HepG2 (cell line): ENCODE data around the gene AKIRIN1. TPM values are rescaled to one million over a fixed set of nuclear protein-coding genes. Genes with fewer than 3 reads are reported as not detected.
A peak's percentile ranks its signal among the peaks of the same experiment; 100 is the strongest.

Experiments
- FOXC1 ChIP-seq: sonication (generic); formaldehyde crosslinking; IDR thresholded peaks from 2 replicates; pipeline ENCODE4 v1.8.0; 2022; ENCODE audit warnings: mild to moderate bottlenecking, missing genetic modification reagents, borderline replicate concordance
- HNF1B ChIP-seq: sonication (generic); formaldehyde crosslinking; IDR thresholded peaks from 2 replicates; pipeline ENCODE4 v1.5.1; 2020; ENCODE audit warnings: mild to moderate bottlenecking, moderate library complexity, missing genetic modification reagents
- RXRA ChIP-seq: sonication (generic); formaldehyde crosslinking; IDR thresholded peaks from 2 replicates; pipeline ENCODE4 v1.5.1; 2020; ENCODE audit warnings: missing genetic modification reagents
- SMAD3 ChIP-seq: sonication (generic); formaldehyde crosslinking; IDR thresholded peaks from 2 replicates; pipeline ENCODE4 v1.4.0; 2020; ENCODE audit warnings: missing genetic modification reagents
- SYNCRIP ChIP-seq: fragments of 200-400 bp; formaldehyde crosslinking; IDR thresholded peaks from 2 replicates; pipeline ENCODE4 v1.6.1; 2018; ENCODE audit warnings: mild to moderate bottlenecking, low read depth, low read length; ENCODE audit not compliant: insufficient read depth
- TOPORS ChIP-seq: sonication (generic); formaldehyde crosslinking; IDR thresholded peaks from 2 replicates; pipeline ENCODE4 v1.8.0; 2023; ENCODE audit warnings: mild to moderate bottlenecking, missing genetic modification reagents
- ZKSCAN5 ChIP-seq: sonication (generic); formaldehyde crosslinking; IDR thresholded peaks from 2 replicates; pipeline ENCODE4 v1.5.1; 2020; ENCODE audit warnings: mild to moderate bottlenecking, missing genetic modification reagents
- ZNF34 ChIP-seq: sonication (generic); formaldehyde crosslinking; IDR thresholded peaks from 2 replicates; pipeline ENCODE4 v1.4.0; 2020; ENCODE audit warnings: mild to moderate bottlenecking, missing genetic modification reagents, borderline replicate concordance
- ZXDC ChIP-seq: sonication (generic); formaldehyde crosslinking; IDR thresholded peaks from 2 replicates; pipeline ENCODE4 v1.5.0; 2020; ENCODE audit warnings: mild to moderate bottlenecking, missing genetic modification reagents
- polyA plus RNA-seq, 8 experiments: library from polyadenylated mRNA; depleted of rRNA in 3 of 8; stranded (reverse) in 7 of 8; unstranded in 1 of 8; fragments of >200 nt; fragmentation: Illumina TruSeq in 4 of 8; extraction: Trizol in 4 of 8; gene quantifications; 2 replicates each; pipeline versions ENCODE4 v1.2.1 to v1.2.3, GENCODE V29; 2011 to 2016; ENCODE audit warnings: low read depth in 4 of 8, missing spikeins in 1 of 8, mixed read lengths in 1 of 8; ENCODE audit not compliant: insufficient read depth in 1 of 8
- total RNA-seq, 5 experiments: library from RNA; depleted of rRNA; stranded (reverse); fragments of >200 nt; fragmentation: Illumina TruSeq; extraction: Trizol; gene quantifications; 2 replicates each; pipeline ENCODE4 v1.2.3, GENCODE V29; 2016; ENCODE audit warnings: low read depth in 1 of 5
- TF ChIP-seq, protein P1 (sequence below): sonication (generic); formaldehyde crosslinking; IDR thresholded peaks from 2 replicates; pipeline ENCODE4 v1.4.0; 2020; ENCODE audit warnings: missing genetic modification reagents, borderline replicate concordance
- TF ChIP-seq, protein P2 (sequence below): IDR thresholded peaks from 2 replicates; pipeline ENCODE4 v1.6.1; 2012; ENCODE audit warnings: low read length, improper control_type of control experiment
- TF ChIP-seq, protein P3 (sequence below): sonication (generic); formaldehyde crosslinking; IDR thresholded peaks from 2 replicates; pipeline ENCODE4 v1.4.0; 2020; ENCODE audit warnings: missing genetic modification reagents, borderline replicate concordance

The AKIRIN1 gene
- total and polyA plus RNA-seq, 2 of the 13 experiments (the other 11 are each of a cell fraction or from before 2014, with no cell fraction given), result 123 to 157 TPM

- TF ChIP-seq HNF1B (CRISPR knock-in tag) (peak; percentile 51; the same call in 1 of the 2 replicates), RXRA (CRISPR knock-in tag) (no peak; the same call in 1 of the 2 replicates), SYNCRIP (no peak), ZXDC (CRISPR knock-in tag) (no peak), ZKSCAN5 (CRISPR knock-in tag) (no peak), FOXC1 (CRISPR knock-in tag) (no peak), TOPORS (no peak), SMAD3 (CRISPR knock-in tag) (no peak), ZNF34 (CRISPR knock-in tag) (no peak)
- TF ChIP-seq, protein P1, sequence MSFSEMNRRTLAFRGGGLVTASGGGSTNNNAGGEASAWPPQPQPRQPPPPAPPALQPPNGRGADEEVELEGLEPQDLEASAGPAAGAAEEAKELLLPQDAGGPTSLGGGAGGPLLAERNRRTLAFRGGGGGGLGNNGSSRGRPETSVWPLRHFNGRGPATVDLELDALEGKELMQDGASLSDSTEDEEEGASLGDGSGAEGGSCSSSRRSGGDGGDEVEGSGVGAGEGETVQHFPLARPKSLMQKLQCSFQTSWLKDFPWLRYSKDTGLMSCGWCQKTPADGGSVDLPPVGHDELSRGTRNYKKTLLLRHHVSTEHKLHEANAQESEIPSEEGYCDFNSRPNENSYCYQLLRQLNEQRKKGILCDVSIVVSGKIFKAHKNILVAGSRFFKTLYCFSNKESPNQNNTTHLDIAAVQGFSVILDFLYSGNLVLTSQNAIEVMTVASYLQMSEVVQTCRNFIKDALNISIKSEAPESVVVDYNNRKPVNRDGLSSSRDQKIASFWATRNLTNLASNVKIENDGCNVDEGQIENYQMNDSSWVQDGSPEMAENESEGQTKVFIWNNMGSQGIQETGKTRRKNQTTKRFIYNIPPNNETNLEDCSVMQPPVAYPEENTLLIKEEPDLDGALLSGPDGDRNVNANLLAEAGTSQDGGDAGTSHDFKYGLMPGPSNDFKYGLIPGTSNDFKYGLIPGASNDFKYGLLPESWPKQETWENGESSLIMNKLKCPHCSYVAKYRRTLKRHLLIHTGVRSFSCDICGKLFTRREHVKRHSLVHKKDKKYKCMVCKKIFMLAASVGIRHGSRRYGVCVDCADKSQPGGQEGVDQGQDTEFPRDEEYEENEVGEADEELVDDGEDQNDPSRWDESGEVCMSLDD (CRISPR knock-in tag), result no peak
- TF ChIP-seq, protein P2, sequence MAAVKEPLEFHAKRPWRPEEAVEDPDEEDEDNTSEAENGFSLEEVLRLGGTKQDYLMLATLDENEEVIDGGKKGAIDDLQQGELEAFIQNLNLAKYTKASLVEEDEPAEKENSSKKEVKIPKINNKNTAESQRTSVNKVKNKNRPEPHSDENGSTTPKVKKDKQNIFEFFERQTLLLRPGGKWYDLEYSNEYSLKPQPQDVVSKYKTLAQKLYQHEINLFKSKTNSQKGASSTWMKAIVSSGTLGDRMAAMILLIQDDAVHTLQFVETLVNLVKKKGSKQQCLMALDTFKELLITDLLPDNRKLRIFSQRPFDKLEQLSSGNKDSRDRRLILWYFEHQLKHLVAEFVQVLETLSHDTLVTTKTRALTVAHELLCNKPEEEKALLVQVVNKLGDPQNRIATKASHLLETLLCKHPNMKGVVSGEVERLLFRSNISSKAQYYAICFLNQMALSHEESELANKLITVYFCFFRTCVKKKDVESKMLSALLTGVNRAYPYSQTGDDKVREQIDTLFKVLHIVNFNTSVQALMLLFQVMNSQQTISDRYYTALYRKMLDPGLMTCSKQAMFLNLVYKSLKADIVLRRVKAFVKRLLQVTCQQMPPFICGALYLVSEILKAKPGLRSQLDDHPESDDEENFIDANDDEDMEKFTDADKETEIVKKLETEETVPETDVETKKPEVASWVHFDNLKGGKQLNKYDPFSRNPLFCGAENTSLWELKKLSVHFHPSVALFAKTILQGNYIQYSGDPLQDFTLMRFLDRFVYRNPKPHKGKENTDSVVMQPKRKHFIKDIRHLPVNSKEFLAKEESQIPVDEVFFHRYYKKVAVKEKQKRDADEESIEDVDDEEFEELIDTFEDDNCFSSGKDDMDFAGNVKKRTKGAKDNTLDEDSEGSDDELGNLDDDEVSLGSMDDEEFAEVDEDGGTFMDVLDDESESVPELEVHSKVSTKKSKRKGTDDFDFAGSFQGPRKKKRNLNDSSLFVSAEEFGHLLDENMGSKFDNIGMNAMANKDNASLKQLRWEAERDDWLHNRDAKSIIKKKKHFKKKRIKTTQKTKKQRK, result no peak
- TF ChIP-seq, protein P3, sequence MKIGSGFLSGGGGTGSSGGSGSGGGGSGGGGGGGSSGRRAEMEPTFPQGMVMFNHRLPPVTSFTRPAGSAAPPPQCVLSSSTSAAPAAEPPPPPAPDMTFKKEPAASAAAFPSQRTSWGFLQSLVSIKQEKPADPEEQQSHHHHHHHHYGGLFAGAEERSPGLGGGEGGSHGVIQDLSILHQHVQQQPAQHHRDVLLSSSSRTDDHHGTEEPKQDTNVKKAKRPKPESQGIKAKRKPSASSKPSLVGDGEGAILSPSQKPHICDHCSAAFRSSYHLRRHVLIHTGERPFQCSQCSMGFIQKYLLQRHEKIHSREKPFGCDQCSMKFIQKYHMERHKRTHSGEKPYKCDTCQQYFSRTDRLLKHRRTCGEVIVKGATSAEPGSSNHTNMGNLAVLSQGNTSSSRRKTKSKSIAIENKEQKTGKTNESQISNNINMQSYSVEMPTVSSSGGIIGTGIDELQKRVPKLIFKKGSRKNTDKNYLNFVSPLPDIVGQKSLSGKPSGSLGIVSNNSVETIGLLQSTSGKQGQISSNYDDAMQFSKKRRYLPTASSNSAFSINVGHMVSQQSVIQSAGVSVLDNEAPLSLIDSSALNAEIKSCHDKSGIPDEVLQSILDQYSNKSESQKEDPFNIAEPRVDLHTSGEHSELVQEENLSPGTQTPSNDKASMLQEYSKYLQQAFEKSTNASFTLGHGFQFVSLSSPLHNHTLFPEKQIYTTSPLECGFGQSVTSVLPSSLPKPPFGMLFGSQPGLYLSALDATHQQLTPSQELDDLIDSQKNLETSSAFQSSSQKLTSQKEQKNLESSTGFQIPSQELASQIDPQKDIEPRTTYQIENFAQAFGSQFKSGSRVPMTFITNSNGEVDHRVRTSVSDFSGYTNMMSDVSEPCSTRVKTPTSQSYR (CRISPR knock-in tag), result no peak
These were observed 25.6 kb downstream of the AKIRIN1 start (continued) for GRCh38 chr1:39016604-39017171.
